Smooth muscle cell (in vitro differentiated cells): ENCODE data around the gene RAB17. TPM values are rescaled to one million over a fixed set of nuclear protein-coding genes. Genes with fewer than 3 reads are reported as not detected.
A peak's percentile ranks its signal among the peaks of the same experiment; 100 is the strongest.

ENCODE experiments used
- DNase-seq: peaks from one replicate; lab custom pipeline; 2025; ENCODE audit not compliant: unreplicated experiment; lab: John Stamatoyannopoulos, UW
- H2AFZ ChIP-seq: fragments of 200-600 bp; sonication (generic); 2 replicates; pipeline ENCODE4 v1.6.0; 2016; ENCODE audit warnings: antibody characterized with exemption, low read depth, mild to moderate bottlenecking
- H3F3A ChIP-seq: fragments of 200-600 bp; sonication (generic); 2 replicates; pipeline ENCODE4 v1.6.0; 2017; ENCODE audit warnings: antibody characterized with exemption, low read depth
- H3K27ac ChIP-seq: fragments of 200-600 bp; sonication (generic); 2 replicates; pipeline ENCODE4 v1.5.1; 2016; ENCODE audit warnings: low read depth, mild to moderate bottlenecking
- H3K27me3 ChIP-seq: fragments of 200-600 bp; sonication (generic); 2 replicates; pipeline ENCODE4 v1.6.1; 2016; ENCODE audit warnings: low read depth, mild to moderate bottlenecking
- H3K36me3 ChIP-seq: fragments of 200-600 bp; sonication (generic); 2 replicates; pipeline ENCODE4 v1.5.1; 2016; ENCODE audit warnings: low read depth
- H3K4me1 ChIP-seq: fragments of 200-600 bp; sonication (generic); 2 replicates; pipeline ENCODE4 v1.5.1; 2016; ENCODE audit warnings: low read depth
- H3K4me2 ChIP-seq: fragments of 200-600 bp; sonication (generic); 2 replicates; pipeline ENCODE4 v1.6.0; 2016; ENCODE audit warnings: mild to moderate bottlenecking
- H3K4me3 ChIP-seq: fragments of 200-600 bp; sonication (generic); 2 replicates; pipeline ENCODE4 v1.5.1; 2016; ENCODE audit warnings: mild to moderate bottlenecking
- H3K79me2 ChIP-seq: fragments of 200-600 bp; sonication (generic); 2 replicates; pipeline ENCODE4 v1.6.0; 2016; ENCODE audit warnings: low read depth, mild to moderate bottlenecking
- H3K9ac ChIP-seq: fragments of 200-600 bp; sonication (generic); 2 replicates; pipeline ENCODE4 v1.6.0; 2016; ENCODE audit warnings: low read depth
- H3K9me3 ChIP-seq: fragments of 200-600 bp; sonication (generic); replicated peaks from 2 replicates; pipeline ENCODE4 v1.5.1; 2016; ENCODE audit warnings: low read depth
- H4K20me1 ChIP-seq: fragments of 200-600 bp; sonication (generic); 2 replicates; pipeline ENCODE4 v1.6.0; 2016; ENCODE audit warnings: low read depth
- WGBS: methylation state at CpG from one replicate; pipeline ENCODE4 v1.1.7; 2016; ENCODE audit warnings: low lambda C conversion rate; 5-methylcytosine and 5-hydroxymethylcytosine counted together
- polyA plus RNA-seq: library from polyadenylated mRNA; unstranded; fragments of >200 nt; fragmentation: Nextera tagmentation; extraction: Ambion mirVana; gene quantifications from 2 replicates; pipeline ENCODE4 v1.2.1, GENCODE V29; 2016
- total RNA-seq: library from RNA; depleted of rRNA; stranded (reverse); fragments of >200 nt; gene quantifications from 2 replicates; pipeline ENCODE4 v1.2.3, GENCODE V29; 2014
- TF ChIP-seq, protein P1 (sequence below): fragments of 200-600 bp; sonication (generic); IDR thresholded peaks from 2 replicates; pipeline ENCODE4 v1.5.1; 2017; ENCODE audit warnings: borderline replicate concordance, mild to moderate bottlenecking, antibody characterized with exemption; ENCODE audit not compliant: insufficient read depth, poor library complexity, severe bottlenecking

Gene RAB17
- total and polyA plus RNA-seq, 2 experiments from 2014 or later = 0.69 to 1.4 TPM

GRCh38 chr2:237583385-237584295, 6.9 kb downstream of the RAB17 start:
- H3K27me3 ChIP-seq = no peaks in the 10 kb centered on the region
- H3K27ac ChIP-seq = no peak overlapping the region
- H3K36me3 ChIP-seq = no peaks in the 10 kb centered on the region
- H3F3A ChIP-seq = no peaks in the 10 kb centered on the region
- no peak overlapping the region for H2AFZ ChIP-seq
- H4K20me1 ChIP-seq = no peaks in the 10 kb centered on the region
- no peaks in the 10 kb centered on the region for H3K79me2 ChIP-seq
- TF ChIP-seq, protein P1, sequence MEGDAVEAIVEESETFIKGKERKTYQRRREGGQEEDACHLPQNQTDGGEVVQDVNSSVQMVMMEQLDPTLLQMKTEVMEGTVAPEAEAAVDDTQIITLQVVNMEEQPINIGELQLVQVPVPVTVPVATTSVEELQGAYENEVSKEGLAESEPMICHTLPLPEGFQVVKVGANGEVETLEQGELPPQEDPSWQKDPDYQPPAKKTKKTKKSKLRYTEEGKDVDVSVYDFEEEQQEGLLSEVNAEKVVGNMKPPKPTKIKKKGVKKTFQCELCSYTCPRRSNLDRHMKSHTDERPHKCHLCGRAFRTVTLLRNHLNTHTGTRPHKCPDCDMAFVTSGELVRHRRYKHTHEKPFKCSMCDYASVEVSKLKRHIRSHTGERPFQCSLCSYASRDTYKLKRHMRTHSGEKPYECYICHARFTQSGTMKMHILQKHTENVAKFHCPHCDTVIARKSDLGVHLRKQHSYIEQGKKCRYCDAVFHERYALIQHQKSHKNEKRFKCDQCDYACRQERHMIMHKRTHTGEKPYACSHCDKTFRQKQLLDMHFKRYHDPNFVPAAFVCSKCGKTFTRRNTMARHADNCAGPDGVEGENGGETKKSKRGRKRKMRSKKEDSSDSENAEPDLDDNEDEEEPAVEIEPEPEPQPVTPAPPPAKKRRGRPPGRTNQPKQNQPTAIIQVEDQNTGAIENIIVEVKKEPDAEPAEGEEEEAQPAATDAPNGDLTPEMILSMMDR = no peak
- H3K9me3 ChIP-seq = no peaks in the 10 kb centered on the region
- no peak overlapping the region for H3K4me2 ChIP-seq
- H3K9ac ChIP-seq = no peak overlapping the region
- no peak for DNase-seq
- H3K4me3 ChIP-seq = no peak overlapping the region
- H3K4me1 ChIP-seq = peaks cover 5% of the 10 kb centered on the region
- WGBS = 82% methylated on average over 14 of the region's 19 CpGs

DNA sequence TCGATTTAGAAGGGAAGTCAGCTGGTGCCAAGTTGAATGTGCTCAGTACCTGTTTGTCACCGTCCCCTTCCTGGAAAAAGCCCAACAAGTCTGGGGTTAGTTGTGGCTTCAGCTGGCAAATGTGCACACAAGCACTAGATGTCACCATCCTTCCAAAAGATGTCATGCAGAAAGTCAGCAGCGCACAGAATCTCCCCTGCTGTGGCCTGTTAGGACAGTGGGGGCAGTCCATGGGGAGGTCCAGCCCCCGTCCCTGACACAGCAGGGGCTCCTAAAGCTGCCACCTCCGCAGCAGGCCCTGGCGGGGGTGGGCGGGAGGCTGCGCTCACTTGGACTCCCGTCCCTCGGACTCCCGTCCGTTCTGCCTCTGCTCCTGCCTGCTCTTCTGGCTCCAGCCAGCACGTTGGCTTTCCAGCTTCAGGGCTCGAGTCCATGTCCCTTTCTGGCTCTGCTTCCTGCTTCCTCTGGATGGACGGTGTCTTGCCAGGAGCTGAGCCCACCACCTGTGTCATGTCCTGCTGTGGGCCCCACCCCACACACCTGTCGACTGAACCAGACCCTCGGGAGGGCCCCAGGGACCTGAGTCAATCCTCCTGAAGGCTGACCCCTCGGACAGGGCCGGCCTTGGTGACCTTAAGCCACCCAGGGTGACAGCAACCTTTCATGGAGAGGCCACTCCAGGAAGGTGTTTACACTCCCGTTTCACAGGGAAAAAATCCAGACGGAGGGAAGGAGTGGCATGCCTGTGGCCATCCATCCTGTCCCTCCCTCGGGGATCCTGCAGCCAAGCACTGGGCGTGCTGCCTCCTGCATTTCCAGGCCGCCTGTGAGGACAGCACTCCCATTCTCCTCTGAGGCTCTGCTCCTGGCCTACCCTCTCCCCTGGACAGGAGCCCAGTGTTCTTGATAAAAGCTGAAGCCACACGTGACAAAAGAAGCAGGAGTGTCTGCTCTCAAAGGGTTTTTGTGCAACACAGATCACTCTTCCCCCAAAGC, 8.5 kb downstream of the RAB17 start:
- Histone ChIP-seq H4K20me1 (no peaks in the 10 kb centered on the region), H3K9ac (no peak overlapping the region), H3K9me3 (no peaks in the 10 kb centered on the region), H3K79me2 (no peaks in the 10 kb centered on the region), H3K27ac (no peak overlapping the region), H3K4me2 (peak overlapping the region; percentile 74), H2AFZ (no peak overlapping the region), H3F3A (no peaks in the 10 kb centered on the region), H3K36me3 (no peaks in the 10 kb centered on the region), H3K27me3 (no peaks in the 10 kb centered on the region), H3K4me3 (no peak overlapping the region), H3K4me1 (peaks cover 5% of the 10 kb centered on the region)
- 57% methylated on average over 23 of the region's 25 CpGs for WGBS
- DNase-seq = no peak
- TF ChIP-seq, protein P1 = peak; percentile 53

DNA sequence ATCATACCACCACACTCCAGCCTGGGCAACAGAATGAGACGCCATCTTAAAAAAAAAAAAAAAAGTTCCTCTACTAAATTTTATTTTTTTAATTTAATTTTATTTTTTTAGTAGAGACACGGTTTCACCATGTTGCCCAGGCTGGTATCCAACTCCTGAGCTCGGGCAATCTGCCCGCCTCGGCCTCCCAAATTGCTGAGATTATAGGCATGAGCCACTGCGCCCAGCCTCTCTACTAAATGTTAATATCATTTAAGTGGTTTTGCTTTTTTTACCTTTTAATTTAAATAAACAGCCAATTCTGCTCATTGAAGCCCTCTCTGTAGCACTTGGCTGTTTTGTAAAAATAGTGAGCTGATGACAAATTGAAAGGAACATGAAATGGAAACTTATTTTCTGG, 9.2 kb downstream of the RAB17 start:
- no peak overlapping the region for H3K4me3 ChIP-seq
- TF ChIP-seq, protein P1 = no peak
- no peaks in the 10 kb centered on the region for H3K36me3 ChIP-seq
- no peak overlapping the region for H2AFZ ChIP-seq
- H3K9ac ChIP-seq = no peak overlapping the region
- DNase-seq = no peak
- H3K27me3 ChIP-seq = no peaks in the 10 kb centered on the region
- 93% methylated on average over 6 of the region's 6 CpGs for WGBS
- H4K20me1 ChIP-seq = no peaks in the 10 kb centered on the region
- no peak overlapping the region for H3K4me2 ChIP-seq
- H3K4me1 ChIP-seq = peaks cover 5% of the 10 kb centered on the region
- H3K9me3 ChIP-seq = no peaks in the 10 kb centered on the region
- no peak overlapping the region for H3K27ac ChIP-seq
- no peaks in the 10 kb centered on the region for H3K79me2 ChIP-seq
- H3F3A ChIP-seq = no peaks in the 10 kb centered on the region
